ENCODE results near the gene CISD3. TPM values are rescaled to one million over a fixed set of nuclear protein-coding genes. Genes with fewer than 3 reads are reported as not detected.

CISD3 gene
- total RNA-seq, 1 donor from 2014 or later = 5.6 TPM

DNA sequence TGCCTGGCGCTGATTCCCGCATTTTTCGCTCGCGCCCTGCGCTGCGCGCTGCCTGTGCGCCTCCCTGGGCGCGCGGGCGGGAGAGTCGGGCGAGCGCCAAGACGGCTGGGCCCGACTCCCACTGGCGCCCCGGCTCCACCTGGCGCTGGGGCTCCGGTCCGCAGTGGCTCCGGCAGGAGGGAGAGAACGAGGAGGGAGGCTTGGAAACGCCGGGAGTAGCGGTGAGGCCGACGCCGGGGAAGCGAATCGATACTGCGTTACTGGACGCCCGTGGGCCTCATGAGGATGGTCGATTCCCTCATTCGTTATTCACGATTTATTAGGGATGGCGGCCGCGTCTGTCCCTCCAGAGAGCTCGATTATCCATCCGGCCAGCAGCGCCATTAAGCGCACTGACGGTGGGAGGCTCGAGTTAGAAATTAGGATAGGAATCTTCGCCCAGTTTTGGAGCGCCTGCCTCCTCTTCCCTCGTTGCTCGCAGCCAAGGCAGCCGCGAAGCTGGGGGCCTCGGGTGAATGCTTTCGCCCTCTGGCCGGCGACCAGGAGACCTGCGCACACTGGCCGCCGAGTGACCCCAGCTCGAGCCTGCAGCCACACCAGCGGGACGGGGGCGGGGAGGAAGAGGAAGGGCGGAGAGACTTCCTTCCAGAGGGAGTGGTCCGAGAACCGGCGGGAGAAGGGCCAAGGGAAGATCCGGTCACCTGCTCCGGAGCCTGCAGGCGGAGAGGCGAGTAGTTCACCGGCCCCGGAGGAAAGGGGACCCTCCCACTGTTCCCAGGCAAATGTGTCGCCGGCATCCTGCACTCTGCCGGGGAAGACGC is 19.3 kb downstream of the CISD3 start:
- TF ChIP-seq, protein P1, sequence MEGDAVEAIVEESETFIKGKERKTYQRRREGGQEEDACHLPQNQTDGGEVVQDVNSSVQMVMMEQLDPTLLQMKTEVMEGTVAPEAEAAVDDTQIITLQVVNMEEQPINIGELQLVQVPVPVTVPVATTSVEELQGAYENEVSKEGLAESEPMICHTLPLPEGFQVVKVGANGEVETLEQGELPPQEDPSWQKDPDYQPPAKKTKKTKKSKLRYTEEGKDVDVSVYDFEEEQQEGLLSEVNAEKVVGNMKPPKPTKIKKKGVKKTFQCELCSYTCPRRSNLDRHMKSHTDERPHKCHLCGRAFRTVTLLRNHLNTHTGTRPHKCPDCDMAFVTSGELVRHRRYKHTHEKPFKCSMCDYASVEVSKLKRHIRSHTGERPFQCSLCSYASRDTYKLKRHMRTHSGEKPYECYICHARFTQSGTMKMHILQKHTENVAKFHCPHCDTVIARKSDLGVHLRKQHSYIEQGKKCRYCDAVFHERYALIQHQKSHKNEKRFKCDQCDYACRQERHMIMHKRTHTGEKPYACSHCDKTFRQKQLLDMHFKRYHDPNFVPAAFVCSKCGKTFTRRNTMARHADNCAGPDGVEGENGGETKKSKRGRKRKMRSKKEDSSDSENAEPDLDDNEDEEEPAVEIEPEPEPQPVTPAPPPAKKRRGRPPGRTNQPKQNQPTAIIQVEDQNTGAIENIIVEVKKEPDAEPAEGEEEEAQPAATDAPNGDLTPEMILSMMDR (IDR thresholded peaks at IDR 0.05; ENCODE audit: unreplicated experiment) = no peak
- Mint-ChIP-seq H3K9me3 (no peaks in the 10 kb centered on the region), H3K36me3 (no peaks in the 10 kb centered on the region), H3K27me3 (ENCODE audit: low read depth) (no peaks in the 10 kb centered on the region), H3K4me1 (peaks cover 49% of the 10 kb centered on the region), H3K4me3 (peak overlapping the region; percentile 91), H3K27ac (peak overlapping the region; percentile 90)
- peak in 1 of 2 experiments; percentile 66 for DNase-seq (ENCODE audit: low spot score in 2 of 2, unreplicated experiment in 2 of 2)

DNA sequence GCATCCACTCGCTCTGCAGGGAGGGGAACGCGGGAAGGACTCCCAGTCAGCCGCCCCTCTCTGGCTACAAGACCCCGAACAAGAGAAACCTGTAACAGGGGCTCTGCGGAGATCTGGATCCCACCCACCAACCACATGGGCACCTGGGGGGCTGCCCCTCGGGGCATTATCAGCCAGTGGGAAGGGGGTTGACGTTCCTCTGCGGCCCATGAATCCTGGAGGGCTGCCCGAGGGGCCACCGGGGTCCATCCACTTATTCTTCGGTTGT is 19.8 kb downstream of the CISD3 start:
- H3K4me3 Mint-ChIP-seq = peak overlapping the region; percentile 91
- TF ChIP-seq, protein P1 (IDR thresholded peaks at IDR 0.05; ENCODE audit: unreplicated experiment) = no peak
- no peak for DNase-seq (ENCODE audit: low spot score in 2 of 2, unreplicated experiment in 2 of 2)
- peaks cover 48% of the 10 kb centered on the region for H3K4me1 Mint-ChIP-seq
- H3K9me3 Mint-ChIP-seq = no peaks in the 10 kb centered on the region
- peak overlapping the region; percentile 90 for H3K27ac Mint-ChIP-seq
- H3K36me3 Mint-ChIP-seq = no peaks in the 10 kb centered on the region
- no peaks in the 10 kb centered on the region for H3K27me3 Mint-ChIP-seq (ENCODE audit: low read depth)

DNA sequence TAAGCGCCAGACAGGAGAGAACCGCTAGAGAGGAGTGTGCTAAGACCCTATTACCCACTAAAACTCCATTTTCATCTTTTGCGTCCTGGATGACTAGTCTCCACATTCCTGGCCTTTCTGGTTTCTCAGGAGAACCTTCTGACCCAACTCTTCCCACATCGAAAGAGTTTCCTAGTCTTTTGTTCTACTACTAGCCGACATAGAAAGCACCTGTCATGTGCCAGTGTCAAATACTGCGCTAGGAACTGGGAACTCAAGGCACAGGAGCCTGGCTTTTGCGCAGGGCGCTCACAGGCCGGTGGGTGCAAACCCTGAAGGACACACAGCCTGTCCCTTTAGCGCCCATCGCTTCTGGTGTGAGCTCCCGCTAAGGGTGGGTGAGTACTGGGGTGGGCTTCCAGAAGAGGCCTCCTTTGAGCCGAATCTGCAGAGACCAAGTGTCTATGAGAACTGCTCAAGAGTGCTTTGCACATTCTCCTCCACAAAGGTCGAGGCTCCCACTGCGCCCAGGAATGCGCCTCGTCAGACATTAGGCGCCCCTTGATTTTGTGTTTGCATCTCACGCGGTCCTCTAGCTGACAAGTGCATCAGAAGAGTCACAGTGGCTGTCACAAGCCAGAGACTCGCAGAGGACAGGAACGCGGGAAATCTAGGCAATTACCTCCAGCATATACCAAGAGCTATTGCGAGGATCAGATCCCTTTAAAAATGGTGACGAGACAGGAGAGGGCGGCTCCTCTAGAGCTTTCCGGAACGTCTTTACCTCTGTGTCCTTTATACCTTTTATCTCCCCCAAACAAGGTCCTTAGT is 20.4 kb downstream of the CISD3 start:
- no peak for DNase-seq (ENCODE audit: low spot score in 2 of 2, unreplicated experiment in 2 of 2)
- TF ChIP-seq, protein P1 (IDR thresholded peaks at IDR 0.05; ENCODE audit: unreplicated experiment) = no peak
- peak overlapping the region; percentile 90 for H3K27ac Mint-ChIP-seq
- H3K36me3 Mint-ChIP-seq = no peaks in the 10 kb centered on the region
- H3K4me1 Mint-ChIP-seq = peaks cover 45% of the 10 kb centered on the region
- no peaks in the 10 kb centered on the region for H3K9me3 Mint-ChIP-seq
- H3K4me3 Mint-ChIP-seq = peak overlapping the region; percentile 91
- H3K27me3 Mint-ChIP-seq (ENCODE audit: low read depth) = no peaks in the 10 kb centered on the region

DNA sequence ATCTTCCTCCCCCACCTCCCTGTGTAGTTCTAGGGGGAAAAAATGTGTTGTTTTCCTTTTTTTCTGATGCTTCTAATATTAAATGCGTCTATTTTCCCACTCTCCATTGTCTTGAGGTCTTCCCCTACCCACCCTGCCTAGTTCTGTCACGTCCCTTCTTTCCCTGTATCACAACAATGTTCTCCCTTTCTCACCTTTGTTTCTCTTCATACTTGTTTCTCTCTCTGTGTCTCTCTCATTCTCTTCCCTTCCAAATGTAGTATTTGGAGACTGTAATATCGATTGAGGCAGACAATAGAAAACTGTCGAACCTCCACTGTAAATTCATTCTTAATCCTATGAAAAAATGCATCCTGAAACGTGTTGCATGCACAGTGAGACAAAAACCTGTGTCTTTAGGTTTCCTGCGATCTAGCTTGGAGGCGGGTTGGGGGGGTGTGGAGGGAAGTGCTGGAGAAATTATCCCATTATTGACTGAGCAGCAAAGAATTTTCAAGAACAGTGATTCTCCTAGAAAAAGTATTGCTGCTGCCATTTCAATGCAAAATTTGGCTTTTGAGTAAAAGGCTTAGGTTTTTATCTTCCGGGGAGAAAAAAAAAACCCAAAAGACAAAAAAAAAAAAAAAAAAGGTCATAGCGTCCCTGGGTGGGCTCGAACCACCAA is 21.1 kb downstream of the CISD3 start:
- peaks cover 37% of the 10 kb centered on the region for H3K4me1 Mint-ChIP-seq
- no peaks in the 10 kb centered on the region for H3K9me3 Mint-ChIP-seq
- no peaks in the 10 kb centered on the region for H3K27me3 Mint-ChIP-seq (ENCODE audit: low read depth)
- H3K36me3 Mint-ChIP-seq = peaks cover 3% of the 10 kb centered on the region
- peak overlapping the region; percentile 90 for H3K27ac Mint-ChIP-seq
- DNase-seq (ENCODE audit: low spot score in 2 of 2, unreplicated experiment in 2 of 2) = no peak
- TF ChIP-seq, protein P1 (IDR thresholded peaks at IDR 0.05; ENCODE audit: unreplicated experiment) = no peak
- peak overlapping the region; percentile 91 for H3K4me3 Mint-ChIP-seq

DNA sequence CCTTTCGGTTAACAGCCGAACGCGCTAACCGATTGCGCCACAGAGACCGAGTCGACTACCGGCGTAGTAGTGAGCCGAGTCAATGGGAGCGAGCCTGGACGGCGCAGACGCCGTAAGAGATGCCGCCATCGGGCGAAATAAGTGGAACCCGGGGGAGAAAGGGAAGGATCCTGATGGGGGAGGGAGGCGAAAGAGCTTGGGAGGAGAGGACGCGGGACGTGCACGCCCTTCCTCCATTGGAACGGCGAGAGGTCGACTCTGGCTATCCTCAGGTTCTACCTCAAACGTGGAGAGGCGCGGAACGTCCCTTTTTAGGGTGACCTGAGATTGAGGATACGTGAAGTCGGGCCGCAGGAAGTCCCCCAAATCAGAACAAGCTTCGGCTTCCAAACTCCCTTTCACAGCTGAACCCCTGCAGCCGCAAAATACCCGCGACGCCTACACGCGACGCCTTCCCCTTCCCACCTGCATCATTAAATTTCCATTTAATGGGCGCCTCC is 21.7 kb downstream of the CISD3 start:
- peak; percentile 77 to 96 for DNase-seq (ENCODE audit: low spot score in 2 of 2, unreplicated experiment in 2 of 2)
- TF ChIP-seq, protein P1 (IDR thresholded peaks at IDR 0.05; ENCODE audit: unreplicated experiment) = no peak
- peaks cover 3% of the 10 kb centered on the region for H3K36me3 Mint-ChIP-seq
- no peaks in the 10 kb centered on the region for H3K9me3 Mint-ChIP-seq
- H3K27ac Mint-ChIP-seq = peak overlapping the region; percentile 90
- H3K4me1 Mint-ChIP-seq = peaks cover 32% of the 10 kb centered on the region
- peak overlapping the region; percentile 91 for H3K4me3 Mint-ChIP-seq
- no peaks in the 10 kb centered on the region for H3K27me3 Mint-ChIP-seq (ENCODE audit: low read depth)
